ENCODE measurements around the gene MAP6D1. TPM values are rescaled to one million over a fixed set of nuclear protein-coding genes. Genes with fewer than 3 reads are reported as not detected.

MAP6D1 gene
- total RNA-seq, 1 experiment from 2014 or later = 12.6 TPM

DNA sequence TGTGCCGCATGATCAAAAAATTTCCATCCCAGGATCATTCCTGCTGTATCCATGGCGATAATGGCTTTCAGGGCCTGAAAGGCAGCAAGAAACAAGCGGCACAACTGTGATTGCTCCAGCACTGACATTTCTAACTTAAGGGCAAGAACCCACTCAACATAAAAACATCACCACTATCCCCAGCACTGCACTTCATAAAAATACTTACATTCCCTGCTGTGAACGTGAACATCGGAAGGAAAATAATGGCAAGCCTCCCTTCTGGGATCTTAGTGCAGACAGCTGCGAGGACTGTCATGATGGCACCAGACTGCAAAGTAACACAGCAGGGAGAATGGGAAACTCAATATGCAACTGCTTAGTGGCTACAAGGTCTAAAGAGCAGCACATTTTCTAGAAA is 8.1 kb upstream of the MAP6D1 start:
- intact Hi-C loops (cut with micrococcal nuclease) = no loop called here
- Histone ChIP-seq H2AFZ (ENCODE audit: low read length) (no peak overlapping the region), H3K9me2 (replicated peaks; ENCODE audit: low read length) (no peaks in the 10 kb centered on the region), H3K36me3 (ENCODE audit: low read depth, low read length) (peaks cover 24% of the 10 kb centered on the region; the same call in 1 of the 2 replicates), H3K9ac (ENCODE audit: low read length) (no peak overlapping the region), H3K79me2 (ENCODE audit: low read length) (no peaks in the 10 kb centered on the region), H3K9me3 (ENCODE audit: low read length) (no peaks in the 10 kb centered on the region), H3K27me3 (ENCODE audit: low read length) (no peaks in the 10 kb centered on the region), H4K20me1 (ENCODE audit: low read length) (no peaks in the 10 kb centered on the region), H3K4me1 (ENCODE audit: insufficient read depth, low read length) (no peaks in the 10 kb centered on the region), H3K27ac (ENCODE audit: low read length) (no peak overlapping the region), H3K4me3 (ENCODE audit: low read length) (no peak overlapping the region), H3F3A (ENCODE audit: low read length, unreplicated experiment) (no peaks in the 10 kb centered on the region), H3K4me2 (ENCODE audit: low read length) (no peak overlapping the region)
- no peak for TF ChIP-seq EZH2phosphoT487 (IDR thresholded peaks at IDR 0.05; ENCODE audit: borderline replicate concordance, low read length)
- TF ChIP-seq EZH2 (IDR thresholded peaks at IDR 0.05; ENCODE audit: low read length, unreplicated experiment) = no peak
- TF ChIP-seq, protein P1, sequence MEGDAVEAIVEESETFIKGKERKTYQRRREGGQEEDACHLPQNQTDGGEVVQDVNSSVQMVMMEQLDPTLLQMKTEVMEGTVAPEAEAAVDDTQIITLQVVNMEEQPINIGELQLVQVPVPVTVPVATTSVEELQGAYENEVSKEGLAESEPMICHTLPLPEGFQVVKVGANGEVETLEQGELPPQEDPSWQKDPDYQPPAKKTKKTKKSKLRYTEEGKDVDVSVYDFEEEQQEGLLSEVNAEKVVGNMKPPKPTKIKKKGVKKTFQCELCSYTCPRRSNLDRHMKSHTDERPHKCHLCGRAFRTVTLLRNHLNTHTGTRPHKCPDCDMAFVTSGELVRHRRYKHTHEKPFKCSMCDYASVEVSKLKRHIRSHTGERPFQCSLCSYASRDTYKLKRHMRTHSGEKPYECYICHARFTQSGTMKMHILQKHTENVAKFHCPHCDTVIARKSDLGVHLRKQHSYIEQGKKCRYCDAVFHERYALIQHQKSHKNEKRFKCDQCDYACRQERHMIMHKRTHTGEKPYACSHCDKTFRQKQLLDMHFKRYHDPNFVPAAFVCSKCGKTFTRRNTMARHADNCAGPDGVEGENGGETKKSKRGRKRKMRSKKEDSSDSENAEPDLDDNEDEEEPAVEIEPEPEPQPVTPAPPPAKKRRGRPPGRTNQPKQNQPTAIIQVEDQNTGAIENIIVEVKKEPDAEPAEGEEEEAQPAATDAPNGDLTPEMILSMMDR (conservative IDR thresholded peaks at IDR 0.05; ENCODE audit: low read depth, low read length) = no peak
- no peak for DNase-seq
- ChIA-PET POLR2A (ENCODE audit: unreplicated experiment) (no interaction called here), CTCF (interaction anchor here (0.5 kb wide), 1 partner anchor 181 kb away, joined by 6 read pairs; no protein-coding TSS in a partner anchor)
- no TSS peak for BruUV-seq (replicated peaks)
- no peak for ATAC-seq

DNA sequence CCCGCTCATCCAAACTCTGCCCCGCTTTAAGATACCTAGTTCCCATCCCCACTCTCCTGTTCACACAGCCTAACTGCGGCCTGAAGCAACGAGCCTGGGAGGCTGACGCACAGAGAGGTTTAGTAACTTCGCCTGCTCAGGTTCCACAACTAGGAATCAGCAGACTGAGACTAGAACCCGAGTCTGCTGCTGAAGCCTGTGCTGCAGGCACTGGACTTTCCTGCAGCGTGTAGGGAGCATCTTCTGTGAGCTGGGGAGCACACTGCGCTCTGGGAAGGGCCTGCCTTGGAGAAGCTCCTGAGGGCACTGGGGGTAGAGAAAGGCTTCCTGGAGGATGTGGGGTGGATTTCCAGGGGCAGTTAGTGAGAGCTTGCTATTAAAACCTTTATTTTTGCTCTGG is 4.8 kb upstream of the MAP6D1 start:
- H3K79me2 ChIP-seq (ENCODE audit: low read length) = no peaks in the 10 kb centered on the region
- H3K4me2 ChIP-seq (ENCODE audit: low read length) = no peak overlapping the region
- POLR2A ChIA-PET (ENCODE audit: unreplicated experiment) = no interaction called here
- no peak for ATAC-seq
- intact Hi-C loops (cut with micrococcal nuclease) = no loop called here
- H3K9me3 ChIP-seq (ENCODE audit: low read length) = no peaks in the 10 kb centered on the region
- H3K27me3 ChIP-seq (ENCODE audit: low read length) = no peaks in the 10 kb centered on the region
- H3F3A ChIP-seq (ENCODE audit: low read length, unreplicated experiment) = peaks cover 6% of the 10 kb centered on the region
- TF ChIP-seq, protein P1 (conservative IDR thresholded peaks at IDR 0.05; ENCODE audit: low read depth, low read length) = no peak
- no peak for TF ChIP-seq EZH2 (IDR thresholded peaks at IDR 0.05; ENCODE audit: low read length, unreplicated experiment)
- no peak for TF ChIP-seq EZH2phosphoT487 (IDR thresholded peaks at IDR 0.05; ENCODE audit: borderline replicate concordance, low read length)
- H2AFZ ChIP-seq (ENCODE audit: low read length) = no peak overlapping the region
- no peak overlapping the region for H3K4me3 ChIP-seq (ENCODE audit: low read length)
- BruUV-seq (replicated peaks) = no TSS peak
- H3K9me2 ChIP-seq (replicated peaks; ENCODE audit: low read length) = no peaks in the 10 kb centered on the region
- no peak overlapping the region for H3K27ac ChIP-seq (ENCODE audit: low read length)
- H3K9ac ChIP-seq (ENCODE audit: low read length) = no peak overlapping the region
- CTCF ChIA-PET = no interaction called here
- no peaks in the 10 kb centered on the region for H4K20me1 ChIP-seq (ENCODE audit: low read length)
- peaks cover 19% of the 10 kb centered on the region; the same call in 1 of the 2 replicates for H3K36me3 ChIP-seq (ENCODE audit: low read depth, low read length)
- peaks cover 4% of the 10 kb centered on the region; the same call in 1 of the 2 replicates for H3K4me1 ChIP-seq (ENCODE audit: insufficient read depth, low read length)
- DNase-seq = no peak

DNA sequence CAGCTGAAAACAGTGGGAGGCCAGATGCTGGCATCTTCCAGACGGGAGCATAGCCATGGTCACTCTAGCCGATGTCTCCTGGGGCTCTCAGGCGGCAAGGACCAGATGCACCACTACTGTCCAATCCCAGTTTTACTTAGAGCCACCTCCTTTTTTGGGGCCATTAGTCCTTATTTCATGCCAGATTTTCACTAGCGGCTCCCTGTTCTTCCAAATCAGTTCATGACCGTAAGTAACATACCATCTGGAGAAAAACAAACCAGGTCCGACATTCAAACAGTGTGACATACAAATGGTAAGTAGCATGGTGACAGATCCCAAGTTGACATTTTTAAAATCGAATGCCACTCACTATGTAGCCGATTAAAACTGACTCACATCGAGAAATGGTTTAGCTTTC is 4.1 kb upstream of the MAP6D1 start:
- Histone ChIP-seq H3K9me2 (replicated peaks; ENCODE audit: low read length) (no peaks in the 10 kb centered on the region), H3K4me2 (ENCODE audit: low read length) (no peak overlapping the region), H3K4me1 (ENCODE audit: insufficient read depth, low read length) (peaks cover 4% of the 10 kb centered on the region; the same call in 1 of the 2 replicates), H3K4me3 (ENCODE audit: low read length) (no peak overlapping the region), H3K27ac (ENCODE audit: low read length) (no peak overlapping the region), H3F3A (ENCODE audit: low read length, unreplicated experiment) (peaks cover 6% of the 10 kb centered on the region), H2AFZ (ENCODE audit: low read length) (no peak overlapping the region), H3K79me2 (ENCODE audit: low read length) (no peaks in the 10 kb centered on the region), H3K27me3 (ENCODE audit: low read length) (no peaks in the 10 kb centered on the region), H3K9me3 (ENCODE audit: low read length) (no peaks in the 10 kb centered on the region), H3K9ac (ENCODE audit: low read length) (no peak overlapping the region), H3K36me3 (ENCODE audit: low read depth, low read length) (peaks cover 19% of the 10 kb centered on the region; the same call in 1 of the 2 replicates), H4K20me1 (ENCODE audit: low read length) (no peaks in the 10 kb centered on the region)
- no peak for ATAC-seq
- TF ChIP-seq EZH2 (IDR thresholded peaks at IDR 0.05; ENCODE audit: low read length, unreplicated experiment) (no peak), EZH2phosphoT487 (IDR thresholded peaks at IDR 0.05; ENCODE audit: borderline replicate concordance, low read length) (no peak)
- TF ChIP-seq, protein P1 (conservative IDR thresholded peaks at IDR 0.05; ENCODE audit: low read depth, low read length) = no peak
- POLR2A ChIA-PET (ENCODE audit: unreplicated experiment) = no interaction called here
- no peak for DNase-seq
- no TSS peak for BruUV-seq (replicated peaks)
- intact Hi-C loops (cut with micrococcal nuclease) = no loop called here
- CTCF ChIA-PET = no interaction called here

All from PC-3 (cell line).